GM12891 (cell line): ENCODE measurements around the gene ATXN1L.
"Not testable (repeated sequence)": the region's sequence is repeated elsewhere in the genome, so short reads cannot be mapped to it uniquely, and the experiment has no call there.

ENCODE experiments used
- POLR2A ChIP-seq: IDR thresholded peaks from 2 replicates; pipeline ENCODE4 v1.6.1; 2011; ENCODE audit warnings: low read depth, low read length, control low read depth
- POLR2AphosphoS5 ChIP-seq: IDR thresholded peaks from 2 replicates; pipeline ENCODE4 v1.6.1; 2011; ENCODE audit warnings: low read depth, low read length, control low read depth
- TAF1 ChIP-seq: IDR thresholded peaks from 2 replicates; pipeline ENCODE4 v1.6.1; 2011; ENCODE audit warnings: low read depth, low read length, control low read depth

DNA sequence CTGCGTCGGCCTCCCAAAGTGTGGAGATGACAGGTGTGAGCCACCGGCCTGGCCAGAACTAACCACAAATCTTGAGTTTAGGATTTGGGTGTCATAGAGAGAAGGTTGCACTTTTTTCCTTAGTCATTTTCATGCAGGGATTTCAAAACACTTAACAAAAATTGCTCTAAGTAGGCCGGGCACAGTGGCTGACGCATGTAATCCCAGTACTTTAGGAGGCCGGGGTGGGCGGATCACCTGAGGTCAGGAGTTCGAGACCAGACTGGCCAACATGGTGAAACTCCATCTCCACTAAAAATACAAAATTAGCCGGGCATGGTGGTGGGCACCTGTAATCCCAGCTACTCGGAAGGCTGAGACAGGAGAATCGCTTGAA is 35.6 kb upstream of the ATXN1L start:
- TF ChIP-seq POLR2A, POLR2AphosphoS5, TAF1: not testable (repeated sequence)
